Spleen (tissue), 7 donors: ENCODE data around the gene GPR89A.
"Not testable (repeated sequence)": the region's sequence is repeated elsewhere in the genome, so short reads cannot be mapped to it uniquely, and the experiment has no call there.

Experiments used
- POLR2A ChIP-seq, 3 donors: fragments of 450-650 bp; IDR thresholded peaks; one replicate each; pipeline ENCODE4 v1.5.1; 2017; ENCODE audit warnings: antibody characterized with exemption in 3 of 3, mild to moderate bottlenecking in 1 of 3
- TF ChIP-seq, protein P1 (sequence below), 11 experiments: fragments of 200-600 bp in 7 of 11; fragments of 450-650 bp in 4 of 11; sonication (generic) in 4 of 11; IDR thresholded peaks in 8 of 11; conservative IDR thresholded peaks in 3 of 11; 1 replicate in 7 of 11; 2 replicates in 4 of 11; pipeline versions ENCODE4 v1.4.0 to v1.8.0; 2016 to 2021; ENCODE audit warnings: antibody characterized with exemption in 11 of 11, inconsistent platforms in 4 of 11, mild to moderate bottlenecking in 1 of 11
- donor health status: DM: no; HTN: no; CAD: no; lungs with moderate emphysema.
- donor health status: DM: no; HTN: no; CAD: no.
- donor health status: DM: no; HTN: no; CAD: no.

DNA sequence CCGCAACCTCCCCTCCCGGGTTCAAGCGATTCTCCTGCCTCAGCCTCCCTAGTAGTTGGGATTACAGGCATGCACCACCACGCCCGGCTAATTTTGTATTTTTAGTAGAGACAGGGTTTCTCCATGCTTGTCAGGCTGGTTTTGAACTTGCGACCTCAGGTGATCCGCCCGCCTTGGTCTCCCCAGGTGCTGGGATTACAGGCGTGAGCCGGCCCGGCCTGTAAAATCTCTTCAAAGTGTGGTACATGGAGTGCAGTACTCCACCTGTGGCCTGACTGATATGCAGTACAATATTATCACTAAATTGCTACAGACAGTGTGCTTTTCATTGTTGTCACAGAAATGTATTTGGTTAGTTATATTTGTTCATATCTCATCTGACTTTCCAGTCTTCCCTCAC, 499 bp upstream of the GPR89A start:
- TF ChIP-seq, protein P1, sequence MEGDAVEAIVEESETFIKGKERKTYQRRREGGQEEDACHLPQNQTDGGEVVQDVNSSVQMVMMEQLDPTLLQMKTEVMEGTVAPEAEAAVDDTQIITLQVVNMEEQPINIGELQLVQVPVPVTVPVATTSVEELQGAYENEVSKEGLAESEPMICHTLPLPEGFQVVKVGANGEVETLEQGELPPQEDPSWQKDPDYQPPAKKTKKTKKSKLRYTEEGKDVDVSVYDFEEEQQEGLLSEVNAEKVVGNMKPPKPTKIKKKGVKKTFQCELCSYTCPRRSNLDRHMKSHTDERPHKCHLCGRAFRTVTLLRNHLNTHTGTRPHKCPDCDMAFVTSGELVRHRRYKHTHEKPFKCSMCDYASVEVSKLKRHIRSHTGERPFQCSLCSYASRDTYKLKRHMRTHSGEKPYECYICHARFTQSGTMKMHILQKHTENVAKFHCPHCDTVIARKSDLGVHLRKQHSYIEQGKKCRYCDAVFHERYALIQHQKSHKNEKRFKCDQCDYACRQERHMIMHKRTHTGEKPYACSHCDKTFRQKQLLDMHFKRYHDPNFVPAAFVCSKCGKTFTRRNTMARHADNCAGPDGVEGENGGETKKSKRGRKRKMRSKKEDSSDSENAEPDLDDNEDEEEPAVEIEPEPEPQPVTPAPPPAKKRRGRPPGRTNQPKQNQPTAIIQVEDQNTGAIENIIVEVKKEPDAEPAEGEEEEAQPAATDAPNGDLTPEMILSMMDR (IDR thresholded peaks at IDR 0.05 in 8 of 11, conservative IDR thresholded peaks at IDR 0.05 in 3 of 11): not testable (repeated sequence)
- not testable (repeated sequence) for TF ChIP-seq POLR2A (IDR thresholded peaks at IDR 0.05)
